ENCODE data around the gene ABCA2. TPM values are rescaled to one million over a fixed set of nuclear protein-coding genes. Genes with fewer than 3 reads are reported as not detected.

Gene ABCA2
- total RNA-seq, 1 experiment from 2014 or later: 22.4 TPM

DNA sequence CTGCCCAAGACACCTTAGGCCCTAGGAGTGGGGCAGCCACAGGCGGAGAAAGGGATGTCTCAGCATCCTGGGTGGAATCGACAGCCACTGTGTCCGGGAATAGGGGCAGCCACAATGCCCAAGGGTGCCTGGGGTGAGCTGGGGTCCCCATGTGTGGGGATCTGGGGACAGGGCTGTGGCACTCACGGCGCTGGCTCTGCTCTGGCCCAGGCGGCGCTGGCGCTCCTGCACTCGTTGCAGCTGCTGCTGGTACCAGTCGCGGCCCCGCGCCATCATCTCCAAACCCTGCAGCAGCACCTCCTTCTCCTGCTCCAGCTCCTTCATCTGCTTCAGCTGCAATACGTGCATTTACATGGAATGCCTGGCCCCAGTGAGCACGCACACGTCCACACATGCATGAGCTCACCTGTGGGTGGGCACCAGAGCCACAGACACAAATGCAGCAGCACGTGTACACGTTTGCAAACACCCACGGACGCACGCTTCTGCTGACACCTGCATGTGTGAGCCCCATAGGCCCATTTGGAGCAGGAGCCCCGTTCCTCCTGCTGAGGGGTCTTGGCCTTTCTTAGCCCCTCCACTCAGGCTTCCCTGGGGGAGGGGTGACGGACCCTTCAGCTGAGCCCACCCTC is 37.4 kb upstream of the ABCA2 start:
- H3K4me3 Mint-ChIP-seq: no peak overlapping the region
- no CpG with 5 or more reads among the region's 23 CpGs for WGBS (ENCODE audit: extremely low coverage, insufficient read length, low lambda C conversion rate)

More for the DNA sequence above, 37.4 kb upstream of the ABCA2 start:
- H3K23me2 ChIP-seq (ENCODE audit: insufficient read length, low read depth, low read length, poor library complexity, severe bottlenecking): no peaks in the 10 kb centered on the region
- Mint-ChIP-seq H3K27me3 (ENCODE audit: low read depth) (peaks cover 2% of the 10 kb centered on the region; the same call in 1 of the 2 replicates), H3K4me1 (peaks cover 8 to 17% of the 10 kb centered on the region in 2 experiments), H3K36me3 (ENCODE audit: insufficient read depth in 1 of 3, low read depth in 3 of 3) (peaks cover 0 to 5% (median 4%) of the 10 kb centered on the region in 3 experiments; a peak in 4 of 7 replicates), H3K27ac (no peak overlapping the region), H3K9me3 (no peaks in the 10 kb centered on the region)
- H4K5ac ChIP-seq (ENCODE audit: insufficient read length, low read depth, low read length): no peak overlapping the region
- H3K9ac ChIP-seq (ENCODE audit: extremely low read depth, insufficient read length, low read length): no peak overlapping the region
- H4K91ac ChIP-seq (ENCODE audit: insufficient read length, low read depth, low read length): no peak overlapping the region
- no peaks in the 10 kb centered on the region for H3K79me2 ChIP-seq (ENCODE audit: insufficient read depth, low read length)
- no peak overlapping the region for H3K56ac ChIP-seq (ENCODE audit: insufficient read length, low read depth, low read length)
- no peak for DNase-seq
- peaks cover 4% of the 10 kb centered on the region for H4K20me1 ChIP-seq (ENCODE audit: control insufficient read depth, insufficient read depth, insufficient read length)
- H3K79me1 ChIP-seq (ENCODE audit: insufficient read depth, low read depth, low read length, poor library complexity, severe bottlenecking): no peaks in the 10 kb centered on the region
- no peak overlapping the region for H3K18ac ChIP-seq (ENCODE audit: insufficient read length, low read depth, low read length)
- no peak overlapping the region for H3K14ac ChIP-seq (ENCODE audit: insufficient read depth, low read length)
- no peaks in the 10 kb centered on the region for H3K27me3 ChIP-seq (ENCODE audit: insufficient read depth, low read length)
- no peak overlapping the region for H4K8ac ChIP-seq (replicated peaks; ENCODE audit: insufficient read length, low read depth, low read length)
- no peak overlapping the region for H2BK15ac ChIP-seq (ENCODE audit: low read depth, low read length)
- H2AFZ ChIP-seq (ENCODE audit: low read length): no peak overlapping the region
- TF ChIP-seq, protein P1, sequence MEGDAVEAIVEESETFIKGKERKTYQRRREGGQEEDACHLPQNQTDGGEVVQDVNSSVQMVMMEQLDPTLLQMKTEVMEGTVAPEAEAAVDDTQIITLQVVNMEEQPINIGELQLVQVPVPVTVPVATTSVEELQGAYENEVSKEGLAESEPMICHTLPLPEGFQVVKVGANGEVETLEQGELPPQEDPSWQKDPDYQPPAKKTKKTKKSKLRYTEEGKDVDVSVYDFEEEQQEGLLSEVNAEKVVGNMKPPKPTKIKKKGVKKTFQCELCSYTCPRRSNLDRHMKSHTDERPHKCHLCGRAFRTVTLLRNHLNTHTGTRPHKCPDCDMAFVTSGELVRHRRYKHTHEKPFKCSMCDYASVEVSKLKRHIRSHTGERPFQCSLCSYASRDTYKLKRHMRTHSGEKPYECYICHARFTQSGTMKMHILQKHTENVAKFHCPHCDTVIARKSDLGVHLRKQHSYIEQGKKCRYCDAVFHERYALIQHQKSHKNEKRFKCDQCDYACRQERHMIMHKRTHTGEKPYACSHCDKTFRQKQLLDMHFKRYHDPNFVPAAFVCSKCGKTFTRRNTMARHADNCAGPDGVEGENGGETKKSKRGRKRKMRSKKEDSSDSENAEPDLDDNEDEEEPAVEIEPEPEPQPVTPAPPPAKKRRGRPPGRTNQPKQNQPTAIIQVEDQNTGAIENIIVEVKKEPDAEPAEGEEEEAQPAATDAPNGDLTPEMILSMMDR (conservative IDR thresholded peaks at IDR 0.05): no peak
- H3T11ph ChIP-seq (ENCODE audit: low read length): no peak overlapping the region
- no peak overlapping the region for H3K23ac ChIP-seq (ENCODE audit: insufficient read length, low read depth, low read length)
- no peak overlapping the region for H3K4ac ChIP-seq (ENCODE audit: low read depth, low read length)
- no peak overlapping the region for H2AK5ac ChIP-seq (ENCODE audit: insufficient read length, low read length)
- no peak overlapping the region for H3K27ac ChIP-seq (ENCODE audit: insufficient read length, low read depth, low read length)
- no peak overlapping the region for H3K4me2 ChIP-seq (ENCODE audit: insufficient read depth, insufficient read length, low read length)
- no peak overlapping the region for H2BK12ac ChIP-seq (ENCODE audit: insufficient read length, low read depth, low read length)
- H3K4me1 ChIP-seq (ENCODE audit: insufficient read depth, low read length): no peaks in the 10 kb centered on the region
- H2BK5ac ChIP-seq (ENCODE audit: insufficient read length, low read length): no peak overlapping the region
- no peak overlapping the region for H2BK20ac ChIP-seq (ENCODE audit: low read depth, low read length, poor library complexity, severe bottlenecking)
- no peaks in the 10 kb centered on the region for H3K9me3 ChIP-seq (ENCODE audit: control insufficient read depth, low read depth, low read length)
- H2BK120ac ChIP-seq (ENCODE audit: low read depth, low read length, poor library complexity, severe bottlenecking): no peak overlapping the region

Data from H9 (cell line).